Frontal cortex (tissue), 4 donors: Measurements from ENCODE around the gene TUBA1A. TPM values are rescaled to one million over a fixed set of nuclear protein-coding genes. Genes with fewer than 3 reads are reported as not detected.
"Not testable (repeated sequence)": the region's sequence is repeated elsewhere in the genome, so short reads cannot be mapped to it uniquely, and the experiment has no call there.

Source experiments
- DNase-seq, 2 donors: peaks; one replicate each; pipeline ENCODE4 v3.0.0; 2012; ENCODE audit warnings: low spot score in 2 of 2
- FAIRE-seq: peaks from 2 replicates; lab custom pipeline; 2012; peaks lifted over from hg19 to GRCh38; lab: Jason Lieb, UNC
- small RNA-seq: library from RNA; depleted of rRNA; stranded (forward); fragments of <200 nt; gene quantifications from one replicate; pipeline ENCODE3, GENCODE V24; 2014
- total RNA-seq: library from RNA; depleted of rRNA; stranded (reverse); fragments of >200 nt; gene quantifications from one replicate; pipeline ENCODE4 v1.2.3, GENCODE V29; 2014
- donor health status: control.
- donor health status: control.
- donor health status: control.

TUBA1A gene
- total RNA-seq, 1 donor from 2014 or later, result 15,800 TPM

DNA sequence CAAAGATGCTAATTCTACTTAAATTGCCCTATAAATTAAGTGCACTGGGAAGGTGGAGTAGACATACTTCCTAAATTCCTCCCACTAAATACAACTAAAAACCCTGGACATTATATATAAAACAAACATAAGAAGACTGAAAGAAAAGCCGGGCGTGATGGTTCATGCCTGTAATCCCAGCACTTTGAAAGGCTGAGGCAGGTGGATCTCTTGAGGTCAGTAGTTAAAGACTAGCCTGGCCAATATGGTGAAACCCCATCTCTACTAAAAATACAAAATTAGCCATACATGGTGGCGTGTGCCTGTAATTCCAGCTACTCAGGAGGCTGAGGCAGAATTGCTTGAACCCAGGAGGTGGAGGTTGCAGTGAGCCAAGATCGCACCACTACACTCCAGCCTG is 27.0 kb downstream of the TUBA1A start:
- FAIRE-seq, result not testable (repeated sequence)

GRCh38 chr12:49161092-49161795 is 27.6 kb downstream of the TUBA1A start:
- no peak for FAIRE-seq

More for the DNA sequence above, 27.0 kb downstream of the TUBA1A start:
- DNase-seq, result not testable (repeated sequence)

DNA sequence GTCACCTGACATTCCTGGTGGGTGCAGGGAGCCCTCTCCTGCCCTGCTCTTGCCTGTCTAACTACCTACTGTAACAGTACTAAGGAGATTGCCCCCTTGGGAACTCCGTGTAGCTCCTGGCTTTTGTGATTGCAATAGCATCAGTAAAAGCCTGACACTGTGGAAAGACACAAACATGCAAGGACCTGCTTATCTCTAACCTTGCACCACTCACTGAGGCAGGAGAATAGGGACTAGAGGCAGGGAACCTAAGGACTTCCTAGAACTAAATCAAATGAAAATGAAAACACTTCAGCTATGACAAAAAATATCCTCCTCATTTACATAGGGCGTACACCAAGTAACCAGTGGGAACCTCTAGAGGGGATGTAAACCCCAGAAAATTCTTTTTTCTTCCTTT is 28.5 kb downstream of the TUBA1A start:
- FAIRE-seq (no peak), DNase-seq (no peak)

More at GRCh38 chr12:49161092-49161795, 27.6 kb downstream of the TUBA1A start:
- DNase-seq, result no peak

DNA sequence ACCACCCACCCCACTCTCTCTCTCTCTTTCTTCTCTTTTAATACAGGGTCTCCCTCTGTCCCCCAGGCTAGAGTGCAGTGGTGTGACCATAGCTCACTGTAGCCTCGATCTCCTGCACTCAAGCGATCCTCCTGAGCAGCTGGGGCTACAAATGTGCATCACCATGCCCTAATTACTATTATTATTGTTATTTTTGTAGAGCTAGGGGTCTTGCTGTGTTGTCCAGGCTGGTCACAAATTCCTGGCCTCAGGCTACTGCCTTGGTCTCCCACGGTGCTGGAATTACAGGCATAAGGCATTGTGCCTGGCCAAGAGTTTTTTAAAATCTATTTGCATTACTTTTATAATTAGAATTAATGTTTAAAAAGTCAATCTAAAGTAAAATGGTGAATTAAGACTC is 34.7 kb downstream of the TUBA1A start:
- no peak for FAIRE-seq
- DNase-seq, result no peak

- DNase-seq (no peak), FAIRE-seq (no peak)
Observed at GRCh38 chr12:49147384-49147783, 41.5 kb downstream of the TUBA1A start.

- DNase-seq (no peak), FAIRE-seq (no peak)
Observed at GRCh38 chr12:49146406-49146805, 42.5 kb downstream of the TUBA1A start.

DNA sequence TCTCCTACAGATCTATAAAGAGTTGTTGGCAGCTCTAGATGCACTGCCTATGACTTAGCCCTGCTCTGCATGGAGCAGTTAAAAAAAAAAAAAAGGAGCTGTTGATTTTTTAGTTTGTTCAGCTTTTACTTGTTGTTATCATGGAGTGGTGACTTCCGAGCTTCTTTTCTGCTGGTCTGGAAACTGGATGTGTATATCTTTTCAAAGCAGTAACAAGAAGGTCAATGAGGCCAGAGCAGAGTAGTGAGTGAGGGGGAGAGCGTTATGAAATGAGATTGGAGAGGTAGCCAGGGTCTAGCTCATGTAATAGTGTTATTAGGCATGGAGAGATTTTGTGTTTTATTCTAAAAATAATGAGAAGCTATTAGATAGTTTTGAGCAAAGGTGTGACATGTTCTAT is 44.5 kb downstream of the TUBA1A start:
- FAIRE-seq (no peak), DNase-seq (no peak)

- DNase-seq, result no peak
- FAIRE-seq, result no peak
Observed at GRCh38 chr12:49138999-49139398, 49.9 kb downstream of the TUBA1A start.

- no peak for DNase-seq
Observed at GRCh38 chr12:49138587-49138986, 50.3 kb downstream of the TUBA1A start.

DNA sequence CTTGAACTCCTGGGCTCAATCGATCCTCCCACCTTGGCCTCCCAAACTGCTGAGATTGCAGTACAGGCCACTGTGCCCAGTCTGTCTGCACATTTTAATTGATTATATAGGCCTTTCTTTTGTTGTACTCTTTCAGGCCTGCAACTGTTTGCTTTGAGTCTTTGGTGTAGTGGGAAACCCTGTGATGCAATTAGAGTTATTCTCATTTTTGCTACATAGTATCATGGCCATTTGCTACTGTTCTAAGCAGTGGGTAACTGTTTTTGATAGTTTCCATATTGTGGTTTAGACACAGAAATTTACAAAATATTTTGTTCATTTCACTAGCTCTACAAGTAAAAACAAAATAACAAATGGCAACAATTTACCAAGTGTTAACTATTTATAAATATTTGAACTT is 51.4 kb downstream of the TUBA1A start:
- no peak for DNase-seq

More at GRCh38 chr12:49138587-49138986, 50.3 kb downstream of the TUBA1A start:
- no peak for FAIRE-seq

DNA sequence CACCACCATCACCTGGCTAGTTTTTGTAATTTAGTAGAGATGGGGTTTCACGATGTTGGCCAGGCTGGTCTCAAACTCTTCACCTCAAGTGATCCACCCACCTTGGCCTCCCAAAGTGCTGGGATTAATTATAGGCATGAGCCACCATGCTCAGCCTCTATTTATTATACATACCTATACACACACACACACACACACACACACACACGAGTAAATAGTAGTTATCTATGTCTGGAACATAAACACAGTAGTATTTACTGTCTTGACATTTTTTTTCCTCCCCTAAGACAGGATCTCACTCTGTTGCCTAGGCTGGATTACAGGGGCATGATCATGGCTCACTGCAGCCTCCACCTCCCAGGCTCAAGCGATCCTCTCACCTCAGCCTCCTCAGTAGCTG is 51.9 kb downstream of the TUBA1A start:
- FAIRE-seq, DNase-seq: not testable (repeated sequence)

More for the DNA sequence above, 51.4 kb downstream of the TUBA1A start:
- FAIRE-seq, result no peak

Small RNAs within 50 kb of the gene (small RNA-seq; reads per million reads assigned to genes)
- not detected for gene RF00017

Other genes with a start within 250 kb of the TUBA1A start
- gene ARF3, start 231.6 kb downstream of the TUBA1A start, total RNA-seq, result 67.7 TPM
- gene WNT10B, start 217.3 kb downstream of the TUBA1A start, total RNA-seq, result 3.7 TPM
- not detected for gene WNT1, start 210.8 kb downstream of the TUBA1A start, total RNA-seq
- gene DDN, start 189.7 kb downstream of the TUBA1A start, total RNA-seq, result 14.7 TPM
- gene PRKAG1, start 170.3 kb downstream of the TUBA1A start, total RNA-seq, result 29.3 TPM
- gene KMT2D, start 128.3 kb downstream of the TUBA1A start, total RNA-seq, result 14.7 TPM
- gene RHEBL1, start 119.1 kb downstream of the TUBA1A start, total RNA-seq, result 1.2 TPM
- gene DHH, start 94.3 kb downstream of the TUBA1A start, total RNA-seq, result 0.41 TPM
- 83.6 TPM for gene LMBR1L, start 78.2 kb downstream of the TUBA1A start, total RNA-seq
- 1,528 TPM for gene TUBA1B, start 57.7 kb downstream of the TUBA1A start, total RNA-seq
- 55.0 TPM for gene TUBA1C, start 76.0 kb upstream of the TUBA1A start, total RNA-seq
- 0.82 TPM for gene PRPH, start 106.1 kb upstream of the TUBA1A start, total RNA-seq
- gene TROAP, start 134.2 kb upstream of the TUBA1A start, total RNA-seq, result 2.9 TPM
- 0.41 TPM for gene C1QL4, start 148.1 kb upstream of the TUBA1A start, total RNA-seq
- under 0.01 TPM for gene DNAJC22, start 157.8 kb upstream of the TUBA1A start, total RNA-seq
- gene SPATS2, start 178.4 kb upstream of the TUBA1A start, total RNA-seq, result 50.5 TPM